HG03558 (cell line): ENCODE results near the gene ARSK.
"Not testable (repeated sequence)": the region's sequence is repeated elsewhere in the genome, so short reads cannot be mapped to it uniquely, and the experiment has no call there.

Experiments
- ATAC-seq: cut with Tn5 transposase; IDR thresholded peaks from one replicate; pipeline ENCODE4 v1.9.1; 2021; ENCODE audit warnings: moderate number of reproducible peaks; ENCODE audit not compliant: unreplicated experiment; ENCODE audit errors: extremely low read depth

Gene ARSK

DNA sequence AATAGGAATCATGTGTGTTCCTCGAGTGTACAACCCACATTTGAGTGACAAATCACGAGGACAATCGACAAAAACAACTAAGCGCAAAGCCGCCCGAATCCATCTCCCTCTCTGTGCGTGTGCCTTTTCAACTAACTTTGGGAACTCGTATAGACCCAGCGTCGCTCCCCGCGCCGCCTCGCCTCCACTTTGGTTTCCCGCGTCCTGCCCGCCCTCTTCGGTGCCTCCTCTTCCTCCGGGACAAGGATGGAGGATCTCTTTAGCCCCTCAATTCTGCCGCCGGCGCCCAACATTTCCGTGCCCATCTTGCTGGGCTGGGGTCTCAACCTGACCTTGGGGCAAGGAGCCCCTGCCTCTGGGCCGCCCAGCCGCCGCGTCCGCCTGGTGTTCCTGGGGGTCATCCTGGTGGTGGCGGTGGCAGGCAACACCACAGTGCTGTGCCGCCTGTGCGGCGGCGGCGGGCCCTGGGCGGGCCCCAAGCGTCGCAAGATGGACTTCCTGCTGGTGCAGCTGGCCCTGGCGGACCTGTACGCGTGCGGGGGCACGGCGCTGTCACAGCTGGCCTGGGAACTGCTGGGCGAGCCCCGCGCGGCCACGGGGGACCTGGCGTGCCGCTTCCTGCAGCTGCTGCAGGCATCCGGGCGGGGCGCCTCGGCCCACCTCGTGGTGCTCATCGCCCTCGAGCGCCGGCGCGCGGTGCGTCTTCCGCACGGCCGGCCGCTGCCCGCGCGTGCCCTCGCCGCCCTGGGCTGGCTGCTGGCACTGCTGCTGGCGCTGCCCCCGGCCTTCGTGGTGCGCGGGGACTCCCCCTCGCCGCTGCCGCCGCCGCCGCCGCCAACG, 65.3 kb downstream of the ARSK start, which contains the start of gene GPR150:
GPR150 (plus strand) TSS at position 58 of the 840 bp plus-strand sequence; CDS start at position 247, 189 bp downstream.
- peak; percentile 31 for ATAC-seq

DNA sequence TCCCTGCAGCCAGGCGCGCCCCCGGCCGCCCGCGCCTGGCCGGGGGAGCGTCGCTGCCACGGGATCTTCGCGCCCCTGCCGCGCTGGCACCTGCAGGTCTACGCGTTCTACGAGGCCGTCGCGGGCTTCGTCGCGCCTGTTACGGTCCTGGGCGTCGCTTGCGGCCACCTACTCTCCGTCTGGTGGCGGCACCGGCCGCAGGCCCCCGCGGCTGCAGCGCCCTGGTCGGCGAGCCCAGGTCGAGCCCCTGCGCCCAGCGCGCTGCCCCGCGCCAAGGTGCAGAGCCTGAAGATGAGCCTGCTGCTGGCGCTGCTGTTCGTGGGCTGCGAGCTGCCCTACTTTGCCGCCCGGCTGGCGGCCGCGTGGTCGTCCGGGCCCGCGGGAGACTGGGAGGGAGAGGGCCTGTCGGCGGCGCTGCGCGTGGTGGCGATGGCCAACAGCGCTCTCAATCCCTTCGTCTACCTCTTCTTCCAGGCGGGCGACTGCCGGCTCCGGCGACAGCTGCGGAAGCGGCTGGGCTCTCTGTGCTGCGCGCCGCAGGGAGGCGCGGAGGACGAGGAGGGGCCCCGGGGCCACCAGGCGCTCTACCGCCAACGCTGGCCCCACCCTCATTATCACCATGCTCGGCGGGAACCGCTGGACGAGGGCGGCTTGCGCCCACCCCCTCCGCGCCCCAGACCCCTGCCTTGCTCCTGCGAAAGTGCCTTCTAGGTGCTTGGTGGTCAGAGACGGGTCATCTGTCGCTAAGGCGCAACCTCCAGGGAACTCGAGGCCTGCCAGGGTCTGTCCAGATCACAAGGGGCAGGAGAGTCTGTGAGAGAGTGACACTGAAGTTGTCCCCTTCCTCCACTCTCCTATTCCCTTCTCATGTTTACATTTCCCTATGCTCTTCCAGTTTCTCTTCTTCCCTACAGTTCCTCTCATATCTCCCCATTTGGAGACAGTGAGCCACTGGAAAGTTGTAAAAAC, 66.3 kb downstream of the ARSK start:
- peak; percentile 20 for ATAC-seq

GRCh38 chr5:95621839-95622629, 67.1 kb downstream of the ARSK start:
- ATAC-seq: no peak

- no peak for ATAC-seq
These were observed 68.8 kb downstream of the ARSK start for GRCh38 chr5:95623706-95624105.

- no peak for ATAC-seq
These were observed 69.5 kb downstream of the ARSK start for GRCh38 chr5:95624368-95624767.

DNA sequence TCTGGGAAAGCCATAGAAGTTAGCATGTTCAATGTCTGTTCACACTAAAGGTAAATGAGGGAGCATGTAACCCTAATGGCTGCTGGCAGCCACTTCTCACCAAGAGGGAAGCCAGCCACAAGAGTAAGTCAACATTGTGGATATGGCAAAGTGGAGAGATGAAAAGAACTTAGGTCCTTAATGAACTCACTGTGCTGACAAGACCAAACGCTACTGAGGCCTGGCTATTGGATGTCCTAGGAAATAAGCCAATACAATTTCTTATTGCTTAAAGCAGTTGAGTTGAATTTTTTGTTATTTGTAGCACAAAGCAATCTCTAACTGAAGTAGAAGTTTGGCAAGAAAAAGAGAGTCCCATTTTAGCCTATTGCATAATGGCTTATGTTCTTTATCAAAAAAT, 71.8 kb downstream of the ARSK start:
- ATAC-seq: no peak

GRCh38 chr5:95627971-95628810, 73.3 kb downstream of the ARSK start:
- ATAC-seq: no peak

GRCh38 chr5:95628933-95629332, 74.0 kb downstream of the ARSK start:
- ATAC-seq: no peak

GRCh38 chr5:95630394-95630917, 75.6 kb downstream of the ARSK start:
- ATAC-seq: no peak

DNA sequence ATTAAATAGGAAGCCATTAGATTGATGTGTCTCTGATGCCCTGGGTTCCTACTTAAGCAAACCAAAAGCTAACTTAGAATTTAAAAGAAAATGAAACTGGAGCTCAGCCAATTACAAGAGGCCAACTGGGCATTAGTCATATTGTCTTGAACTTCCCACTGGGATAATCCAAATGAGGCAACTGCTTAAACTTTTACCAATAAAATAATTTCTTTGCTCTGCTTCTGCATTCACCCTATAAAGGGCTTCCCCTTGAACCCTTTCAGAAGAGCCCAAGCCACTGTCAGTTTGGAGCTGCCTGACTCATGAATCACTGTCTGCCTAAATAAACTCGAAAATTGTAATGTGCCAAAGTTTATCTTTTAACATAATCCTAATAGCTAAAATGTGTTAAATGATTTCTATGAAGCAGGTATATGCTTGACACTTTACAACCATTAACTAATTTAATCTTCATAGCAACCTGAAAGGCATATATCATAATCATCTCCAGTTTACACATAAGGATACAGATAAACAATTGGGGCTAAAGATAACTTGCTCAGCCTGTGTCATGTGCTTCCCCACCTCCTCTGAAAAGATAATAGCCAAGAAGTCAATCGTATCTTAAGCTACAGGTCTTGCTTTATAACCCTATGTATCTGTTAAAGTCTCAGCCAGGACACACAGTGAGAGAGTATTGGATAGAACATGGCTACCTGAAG, 76.5 kb downstream of the ARSK start:
- no peak for ATAC-seq

DNA sequence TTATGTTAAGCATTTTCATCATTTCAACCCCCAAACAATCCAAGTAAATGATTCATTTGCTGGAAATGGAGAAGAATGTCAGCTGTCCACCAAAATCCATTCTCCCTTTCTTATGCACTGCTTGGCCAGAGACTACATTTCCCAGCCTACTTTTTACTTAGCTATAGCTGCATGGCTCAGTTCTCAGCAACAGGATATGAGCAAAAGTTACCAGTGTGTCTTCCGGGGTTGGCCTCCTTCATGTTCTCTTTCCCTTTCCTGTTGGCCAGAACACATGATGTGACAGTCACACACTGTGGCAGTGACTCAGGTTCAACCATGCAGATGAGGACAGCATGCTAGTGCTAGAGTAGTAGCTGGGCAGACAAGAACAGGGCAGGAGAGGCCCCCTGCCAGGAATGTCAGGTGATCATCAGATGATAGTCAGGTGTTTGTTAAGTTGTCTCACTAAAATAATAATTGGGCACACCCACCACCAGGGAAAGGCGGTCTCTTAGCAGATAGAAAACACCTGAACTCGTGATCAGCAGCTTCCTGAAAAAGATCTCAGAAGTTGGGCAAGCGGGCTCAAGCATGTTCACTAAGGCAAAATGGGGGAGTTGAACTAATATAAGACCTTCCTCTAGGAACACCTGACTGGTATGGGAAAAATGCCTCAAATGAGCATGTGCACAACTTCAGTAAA, 77.2 kb downstream of the ARSK start:
- peak; percentile 65 for ATAC-seq

DNA sequence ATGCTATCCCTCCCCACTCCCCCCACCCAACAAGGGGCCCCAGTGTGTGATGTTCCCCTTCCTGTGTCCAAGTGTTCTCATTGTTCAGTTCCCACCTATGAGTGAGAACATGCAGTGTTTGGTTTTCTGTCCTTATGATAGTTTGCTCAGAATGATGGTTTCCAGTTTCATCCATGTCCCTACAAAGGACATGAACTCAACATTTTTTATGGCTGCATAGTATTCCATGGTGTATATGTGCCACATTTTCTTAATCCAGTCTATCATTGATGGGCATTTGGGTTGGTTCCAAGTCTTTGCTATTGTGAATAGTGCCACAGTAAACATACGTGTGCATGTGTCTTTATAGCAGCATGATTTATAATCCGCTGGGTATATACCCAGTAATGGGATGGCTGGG, 78.0 kb downstream of the ARSK start:
- not testable (repeated sequence) for ATAC-seq

DNA sequence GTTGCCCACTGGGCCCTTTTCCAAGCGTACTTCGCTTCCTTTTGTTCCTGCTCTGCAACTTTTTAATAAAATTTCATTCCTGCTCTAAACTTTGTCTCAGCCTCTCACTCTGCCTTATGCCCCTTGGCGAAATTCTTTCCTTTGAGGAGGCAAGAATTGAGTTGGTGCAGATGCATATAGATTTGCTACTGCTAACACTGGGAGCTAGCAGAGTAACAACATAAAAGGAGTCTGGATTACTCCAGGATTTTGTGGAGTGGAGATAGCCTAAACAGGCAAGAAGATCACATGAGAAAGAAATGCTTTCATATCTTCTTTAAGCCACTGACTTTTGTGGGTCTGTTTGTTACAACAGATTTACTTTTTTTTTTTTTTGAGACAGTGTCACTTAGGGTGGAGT, 78.8 kb downstream of the ARSK start:
- ATAC-seq: no peak

- ATAC-seq: no peak
These were observed 79.2 kb downstream of the ARSK start for GRCh38 chr5:95634081-95634480.

- ATAC-seq: no peak
These were observed 83.7 kb downstream of the ARSK start for GRCh38 chr5:95638632-95639031.

GRCh38 chr5:95641741-95642220, 86.9 kb downstream of the ARSK start:
- ATAC-seq: no peak

DNA sequence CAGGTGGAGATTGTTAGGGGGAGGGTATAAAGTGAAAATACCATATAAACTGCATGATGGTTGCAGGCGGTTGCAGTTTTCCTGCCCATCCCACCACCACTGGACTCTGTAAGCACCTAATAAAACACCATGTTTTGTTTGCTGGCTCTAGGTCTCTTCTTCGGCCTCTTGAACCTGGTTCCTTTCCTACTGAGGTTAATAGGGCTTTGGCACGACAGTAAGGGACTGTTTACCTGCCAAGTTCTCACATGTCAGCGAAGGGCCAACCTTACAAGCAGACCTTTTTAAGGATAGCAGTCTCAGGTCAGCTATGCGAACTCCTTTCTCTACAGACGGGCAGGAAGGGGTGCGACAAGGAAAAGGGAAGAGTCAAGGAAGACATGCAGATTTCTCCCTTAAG, 88.3 kb downstream of the ARSK start:
- no peak for ATAC-seq
